CD4-positive, alpha-beta T cell treated with Interferon alpha-2 for 1 hour (primary cell): ENCODE measurements around the gene TRIM67.
A peak's percentile ranks its signal among the peaks of the same experiment; 100 is the strongest.

Experiments used
- DNase-seq, 2 donors: peaks; one replicate each; pipeline ENCODE4 v3.0.0-alpha.2; 2020 to 2022

The TRIM67 gene

DNA sequence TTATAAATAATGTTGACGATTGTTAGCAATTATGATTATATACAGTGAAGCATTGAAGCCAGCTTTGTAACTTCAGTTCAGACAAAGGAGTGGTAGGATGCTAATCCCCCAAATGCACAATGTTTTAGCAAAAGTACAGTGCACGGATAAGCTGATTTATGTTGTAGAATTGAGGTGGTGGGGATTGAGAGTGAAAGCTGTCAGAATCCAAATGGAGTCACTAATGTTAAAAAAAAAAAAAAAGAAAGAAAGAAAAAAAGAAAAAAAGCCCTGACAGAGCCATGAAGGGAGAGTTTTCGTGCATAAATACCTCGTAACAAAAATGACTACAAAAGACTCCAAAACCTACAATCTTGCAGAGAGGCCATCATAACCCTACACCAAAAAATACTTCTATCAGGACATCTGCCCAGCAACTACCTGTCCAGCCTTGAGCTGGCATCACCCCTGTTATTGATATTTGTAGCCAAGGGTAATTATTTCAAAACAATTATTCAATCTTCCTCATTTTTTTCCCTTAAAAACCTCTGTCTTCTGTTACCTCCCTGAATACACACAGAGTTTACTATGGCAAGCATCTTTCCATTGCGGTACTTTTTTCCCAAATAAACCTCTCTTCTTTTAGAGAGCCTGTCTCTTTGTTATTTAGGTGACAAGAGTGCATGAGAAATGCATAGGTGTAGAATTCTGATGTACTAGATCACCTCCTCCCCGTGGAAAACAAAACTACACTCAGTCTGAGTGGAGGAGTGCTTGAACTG is 2.5 kb upstream of the TRIM67 start:
- DNase-seq = no peak

DNA sequence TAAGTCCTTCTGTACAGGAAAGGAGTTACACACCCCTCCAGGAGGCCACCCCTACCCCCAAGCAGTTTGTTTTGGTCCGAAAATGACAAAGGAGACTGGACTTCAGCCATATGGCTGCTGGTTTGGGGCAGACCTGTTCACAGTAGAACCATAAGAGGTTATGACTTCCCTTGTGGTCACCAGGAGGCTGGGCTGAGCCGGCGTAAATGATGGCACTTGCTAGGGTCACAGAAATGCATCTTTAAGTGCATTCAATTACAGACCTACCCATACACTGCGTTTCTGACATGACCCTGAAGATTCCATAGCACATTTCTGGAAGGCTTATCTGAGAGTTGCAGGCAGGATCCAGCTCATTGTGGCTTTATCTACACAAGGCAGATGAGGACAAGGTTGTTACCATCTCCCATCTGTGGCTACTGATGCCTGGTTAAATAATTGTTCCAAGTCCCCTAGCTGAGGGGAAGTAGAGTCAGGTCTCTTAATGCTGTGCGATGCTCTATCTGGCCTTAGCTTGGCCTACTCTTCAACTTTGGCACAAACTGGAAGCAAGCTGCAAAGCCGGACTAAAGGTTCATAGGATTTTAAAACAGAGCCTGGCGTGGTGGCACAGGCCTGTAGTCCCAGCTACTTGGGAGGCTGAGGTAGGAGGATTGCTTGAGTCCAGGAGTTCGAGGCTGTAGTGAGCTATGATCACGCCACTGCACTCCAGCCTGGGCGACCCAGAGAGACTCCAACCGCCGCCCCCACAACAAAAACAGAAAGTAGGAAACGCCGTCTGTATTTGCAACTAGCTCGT is 1.7 kb upstream of the TRIM67 start:
- DNase-seq = no peak

DNA sequence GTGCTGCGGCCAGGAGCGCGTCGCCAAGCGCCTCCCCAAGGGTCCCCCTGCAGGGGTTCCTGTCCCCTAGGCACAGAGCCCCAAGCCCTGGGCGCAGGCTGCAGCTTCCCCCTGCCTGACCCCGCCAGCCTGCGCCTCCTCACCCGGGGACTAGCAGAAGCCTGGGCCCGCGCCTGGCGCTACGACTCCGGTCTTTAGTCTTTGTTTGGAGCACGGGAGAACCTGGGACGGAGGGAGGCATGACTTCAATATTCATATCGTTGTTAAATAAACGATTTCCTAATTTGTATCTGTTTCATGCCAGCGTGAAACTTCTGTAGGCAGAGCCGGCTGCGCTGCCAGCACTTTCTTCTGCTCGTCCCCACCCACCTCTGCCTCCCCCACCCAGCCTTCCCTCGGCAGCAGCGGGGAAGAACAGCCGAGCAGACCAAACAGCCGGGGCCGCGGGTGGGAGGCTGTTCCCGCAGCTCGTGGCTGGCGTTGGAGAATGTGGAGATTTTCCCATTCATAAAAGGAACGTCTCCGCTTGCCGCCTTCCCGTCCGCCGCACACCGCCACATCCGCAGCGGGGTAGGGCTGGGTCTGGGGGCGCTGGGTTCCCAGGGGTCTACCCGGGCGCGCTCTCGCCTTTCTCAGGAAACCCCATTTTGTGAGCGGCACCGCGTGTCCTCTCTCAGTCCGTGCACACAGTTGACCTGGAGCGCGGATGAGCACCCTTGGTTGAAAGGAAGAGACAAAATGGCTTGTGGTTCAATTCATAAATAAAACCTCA is 777 bp upstream of the TRIM67 start:
- DNase-seq = no peak

DNA sequence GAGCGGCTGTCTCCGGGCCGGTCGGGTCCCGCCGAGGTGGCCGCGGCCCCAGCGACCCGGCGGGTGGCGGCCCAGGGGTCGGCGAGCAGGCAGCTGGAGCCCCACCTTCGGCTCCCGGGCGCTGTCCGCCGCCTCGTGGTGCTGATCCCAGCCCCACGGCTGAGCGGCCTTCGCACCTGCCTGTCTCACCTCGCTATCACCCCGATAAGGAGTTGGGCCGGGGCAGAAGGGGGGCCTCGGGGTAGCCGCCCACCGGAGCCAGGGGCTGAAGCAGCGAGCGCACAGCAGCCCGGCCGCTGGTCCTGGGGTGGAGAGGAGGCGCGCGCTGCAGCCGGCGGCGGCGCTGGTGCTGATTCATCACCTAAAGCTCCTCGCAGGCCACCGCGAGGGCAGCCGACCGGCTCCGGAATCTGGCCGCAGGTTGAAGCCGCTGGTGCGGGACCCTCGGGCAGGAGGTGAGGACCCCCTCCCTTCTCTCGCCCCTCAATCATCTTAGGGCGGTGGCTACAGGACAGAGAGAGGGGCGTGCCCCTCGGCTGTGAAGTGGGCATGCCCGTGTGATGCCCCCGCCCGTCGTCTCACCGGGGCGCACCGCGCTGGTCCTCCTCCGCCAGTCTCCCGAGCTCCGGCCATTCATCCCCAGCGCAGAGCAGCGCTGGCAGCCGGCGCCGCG is 575 bp downstream of the TRIM67 start:
- peak in 1 of 2 donors; percentile 15 for DNase-seq

DNA sequence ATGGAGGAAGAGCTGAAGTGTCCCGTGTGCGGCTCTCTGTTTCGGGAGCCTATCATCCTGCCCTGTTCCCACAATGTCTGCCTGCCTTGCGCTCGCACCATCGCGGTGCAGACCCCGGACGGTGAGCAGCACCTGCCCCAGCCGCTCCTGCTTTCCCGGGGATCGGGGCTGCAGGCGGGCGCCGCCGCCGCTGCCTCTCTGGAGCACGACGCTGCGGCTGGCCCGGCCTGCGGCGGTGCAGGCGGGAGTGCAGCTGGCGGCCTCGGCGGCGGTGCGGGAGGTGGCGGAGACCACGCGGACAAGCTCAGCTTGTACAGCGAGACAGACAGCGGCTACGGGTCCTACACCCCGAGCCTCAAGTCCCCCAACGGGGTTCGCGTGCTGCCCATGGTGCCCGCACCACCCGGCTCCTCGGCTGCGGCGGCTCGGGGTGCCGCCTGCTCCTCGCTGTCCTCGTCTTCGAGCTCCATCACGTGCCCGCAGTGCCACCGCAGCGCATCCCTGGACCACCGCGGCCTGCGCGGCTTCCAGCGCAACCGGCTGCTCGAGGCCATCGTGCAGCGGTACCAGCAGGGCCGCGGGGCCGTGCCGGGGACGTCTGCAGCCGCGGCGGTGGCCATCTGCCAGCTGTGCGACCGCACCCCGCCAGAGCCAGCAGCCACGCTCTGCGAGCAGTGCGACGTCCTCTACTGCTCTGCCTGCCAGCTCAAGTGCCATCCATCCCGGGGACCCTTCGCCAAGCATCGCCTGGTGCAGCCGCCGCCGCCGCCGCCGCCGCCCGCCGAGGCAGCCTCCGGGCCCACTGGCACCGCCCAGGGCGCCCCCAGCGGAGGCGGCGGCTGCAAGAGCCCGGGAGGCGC is 1.3 kb downstream of the TRIM67 start:
- DNase-seq = no peak

DNA sequence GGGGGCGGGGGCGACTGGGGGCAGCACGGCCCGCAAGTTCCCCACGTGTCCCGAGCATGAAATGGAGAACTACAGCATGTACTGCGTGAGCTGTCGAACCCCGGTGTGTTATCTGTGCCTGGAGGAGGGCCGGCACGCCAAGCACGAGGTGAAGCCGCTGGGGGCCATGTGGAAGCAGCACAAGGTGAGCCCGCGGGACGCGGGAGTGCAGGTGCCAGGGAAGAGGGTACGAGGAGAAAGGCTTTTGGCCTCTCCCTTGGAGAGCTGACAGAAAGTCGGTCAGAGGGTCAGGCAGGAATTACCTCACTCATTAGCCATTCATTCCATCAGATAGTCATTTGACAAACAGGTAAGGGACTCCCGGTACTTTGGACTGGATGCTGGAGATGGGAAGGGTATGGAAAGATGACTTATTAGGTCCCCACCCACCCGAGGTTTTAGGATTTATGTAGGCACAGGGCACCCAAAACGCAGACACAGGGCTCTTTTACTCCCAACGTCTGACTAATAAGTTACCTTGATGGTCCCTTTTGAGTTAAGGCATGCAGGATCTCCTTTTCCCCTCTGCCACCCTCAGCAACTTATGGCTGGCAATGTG is 2.1 kb downstream of the TRIM67 start:
- DNase-seq = no peak

DNA sequence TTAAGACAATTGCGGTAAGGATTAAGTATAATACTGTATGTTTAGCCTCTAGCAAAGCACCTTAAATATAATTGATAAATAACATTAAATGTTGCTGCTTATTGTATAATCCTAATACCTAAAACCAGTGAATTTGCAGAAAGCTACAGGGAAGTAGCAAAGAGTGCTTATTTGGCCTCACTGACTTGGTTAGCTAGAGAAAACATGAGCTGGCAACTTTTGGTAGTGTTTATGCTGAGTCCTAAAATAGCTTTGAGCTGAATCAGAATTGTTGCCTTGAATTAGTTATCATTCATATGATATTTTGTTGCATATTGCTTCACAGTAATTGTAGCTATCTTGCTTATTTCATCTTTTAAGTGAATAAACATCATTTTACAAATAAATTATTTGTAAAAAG is 3.5 kb downstream of the TRIM67 start:
- DNase-seq = no peak

DNA sequence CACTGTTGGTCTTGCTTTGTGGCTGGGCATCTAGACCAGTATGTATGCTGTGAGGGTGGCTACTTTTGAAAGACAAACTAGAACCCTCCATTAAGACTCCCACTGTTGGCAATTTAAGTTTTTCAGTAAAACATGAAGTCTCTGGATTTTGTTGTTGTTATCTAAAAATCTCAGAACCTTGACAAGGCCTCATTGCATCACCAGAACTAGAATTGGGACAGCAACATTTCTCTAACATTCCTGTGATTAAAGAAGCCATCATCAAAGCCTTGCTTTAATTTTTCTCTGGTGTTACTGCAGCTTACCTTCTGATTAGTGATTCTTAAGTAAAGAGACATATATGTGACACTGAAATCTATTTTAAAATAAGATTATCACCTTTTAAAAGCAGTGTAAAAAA is 4.5 kb downstream of the TRIM67 start:
- DNase-seq = no peak

DNA sequence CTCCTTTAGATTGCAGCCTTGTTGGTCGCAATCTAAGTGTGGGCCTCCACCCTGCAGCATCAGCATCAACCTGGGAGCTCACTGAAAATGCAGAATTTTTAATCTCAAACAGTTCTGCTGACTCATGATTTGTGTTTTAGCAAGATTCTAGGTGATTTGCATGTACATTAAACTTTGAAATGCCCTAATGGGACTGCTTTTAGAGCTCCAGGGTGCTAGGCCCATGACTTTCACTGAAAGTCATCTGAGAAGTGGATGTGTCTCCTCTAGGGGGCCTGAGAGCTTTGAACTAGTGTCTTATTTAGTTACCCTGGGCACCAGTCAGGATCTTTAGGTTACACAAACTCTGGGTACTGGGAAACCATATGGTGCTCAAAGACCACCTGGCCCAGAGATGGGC is 9.0 kb downstream of the TRIM67 start:
- DNase-seq = no peak

DNA sequence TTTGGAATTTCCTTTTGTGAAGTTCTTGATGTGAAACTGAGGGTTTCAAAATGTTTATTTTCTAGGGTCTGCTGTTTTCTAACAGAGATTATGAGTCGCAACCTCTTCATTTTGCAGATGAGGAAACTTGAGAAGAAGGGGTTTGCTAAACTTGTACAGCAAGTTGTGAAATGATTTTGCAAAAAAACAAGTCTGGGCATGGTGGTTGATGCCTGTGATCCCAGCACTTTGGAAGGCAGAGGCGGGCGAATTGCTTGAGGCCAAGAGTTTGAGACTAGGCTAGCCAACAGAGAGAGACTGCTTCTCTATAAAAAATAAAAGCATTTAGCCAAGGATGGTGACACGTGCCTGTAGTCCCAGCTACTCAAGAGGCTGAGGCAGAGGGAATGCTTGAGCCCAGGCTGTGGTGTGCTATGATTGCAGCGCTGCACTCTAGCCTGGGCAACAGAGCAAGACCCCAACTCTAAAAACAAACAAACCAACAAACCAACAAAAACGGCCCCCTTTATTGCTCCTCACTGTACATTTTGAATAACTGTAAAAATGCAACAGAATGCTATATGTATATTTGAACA is 9.9 kb downstream of the TRIM67 start:
- DNase-seq = no peak

DNA sequence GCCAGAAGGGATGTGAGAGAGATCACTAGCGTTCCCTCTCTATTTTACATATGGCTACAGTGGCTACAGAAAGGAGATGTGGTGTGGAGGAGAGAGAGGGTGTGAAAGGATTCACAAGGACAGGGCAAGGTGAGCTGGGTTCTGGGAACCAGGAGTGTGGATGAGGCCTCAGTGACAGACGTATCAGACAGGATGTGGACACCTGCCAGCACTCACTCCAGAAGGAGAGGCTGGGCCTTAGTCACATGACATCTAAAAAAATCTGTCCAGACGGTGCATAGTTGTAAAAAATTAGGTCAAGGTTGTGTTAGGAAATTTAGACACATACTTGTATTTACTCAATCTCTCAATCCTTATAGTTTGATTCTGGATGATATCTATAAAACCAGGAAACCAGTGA is 10.6 kb downstream of the TRIM67 start:
- DNase-seq = no peak

DNA sequence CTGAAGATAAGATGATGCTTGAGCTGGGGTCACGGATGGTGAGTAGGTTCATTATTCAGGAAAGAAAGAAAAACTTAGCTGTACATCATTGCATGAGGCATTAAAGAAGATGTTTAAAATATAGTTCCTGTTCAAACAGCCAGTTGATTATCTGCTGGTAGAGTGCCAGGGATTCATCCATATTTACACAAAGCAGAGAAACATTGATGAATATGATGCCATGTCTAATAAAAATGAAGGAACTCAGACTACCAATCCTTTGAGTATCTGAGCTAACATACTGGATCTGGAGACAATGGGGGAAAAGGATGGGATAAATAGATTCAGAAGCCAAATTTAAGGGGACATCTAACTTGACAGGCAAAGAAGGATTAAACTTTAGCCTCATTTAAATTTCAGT is 14.6 kb downstream of the TRIM67 start:
- DNase-seq = no peak

DNA sequence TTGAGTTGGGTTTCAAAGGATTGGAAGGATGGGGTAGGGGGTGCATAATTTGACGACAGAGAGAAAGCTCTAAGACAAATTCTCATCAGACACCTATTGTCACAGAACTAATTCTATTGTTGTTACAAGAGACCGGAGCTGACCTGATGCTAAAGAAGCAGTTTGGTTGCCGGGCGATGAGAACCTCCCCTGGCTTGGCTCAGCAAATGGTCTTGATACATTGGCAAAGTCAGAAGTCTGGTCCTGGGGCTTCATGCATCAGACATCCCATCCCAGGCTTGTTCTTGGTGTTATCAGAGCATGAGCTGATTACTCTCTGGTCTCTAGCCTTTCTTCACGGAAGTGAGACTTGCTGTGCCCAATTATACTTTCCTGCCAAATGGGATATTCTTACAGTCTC is 15.4 kb downstream of the TRIM67 start:
- DNase-seq = no peak

DNA sequence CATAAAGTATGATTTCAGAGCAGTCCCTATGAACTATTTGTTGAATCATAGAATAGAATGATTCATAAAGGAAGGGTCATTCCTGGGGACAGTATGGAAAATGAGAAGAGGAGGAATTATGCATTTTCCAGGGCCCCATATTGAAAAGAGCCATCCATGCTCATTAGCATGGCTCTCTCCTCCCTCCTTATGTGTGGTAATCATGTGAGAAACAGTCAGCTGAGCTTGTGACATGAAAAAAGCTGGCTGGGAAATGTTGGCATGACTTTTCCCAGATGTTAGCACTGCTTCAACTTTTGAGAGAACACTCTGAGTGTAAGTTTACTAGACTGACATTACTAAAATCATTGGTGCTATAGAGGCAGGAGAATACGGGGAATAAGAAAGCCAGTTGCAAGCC is 16.1 kb downstream of the TRIM67 start:
- DNase-seq = no peak

DNA sequence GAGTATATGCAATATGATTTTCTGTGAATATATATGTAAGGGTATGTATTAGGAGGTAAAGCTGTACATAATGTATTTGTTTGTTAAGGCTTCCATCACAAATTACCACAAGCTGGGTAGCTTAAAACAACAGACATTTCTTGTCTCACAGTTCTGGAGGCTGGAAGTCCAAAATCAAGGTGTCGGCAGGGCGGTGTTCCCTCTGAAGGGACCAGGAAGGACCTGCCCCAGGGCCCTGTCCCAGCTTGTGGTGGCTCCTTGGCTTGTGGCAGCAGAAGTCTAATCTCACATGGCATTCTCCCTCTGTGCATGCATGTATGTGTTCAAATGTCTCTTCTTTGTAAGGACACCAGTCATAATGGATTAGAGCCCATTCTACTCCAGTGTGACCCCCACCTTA is 17.1 kb downstream of the TRIM67 start:
- DNase-seq = no peak

DNA sequence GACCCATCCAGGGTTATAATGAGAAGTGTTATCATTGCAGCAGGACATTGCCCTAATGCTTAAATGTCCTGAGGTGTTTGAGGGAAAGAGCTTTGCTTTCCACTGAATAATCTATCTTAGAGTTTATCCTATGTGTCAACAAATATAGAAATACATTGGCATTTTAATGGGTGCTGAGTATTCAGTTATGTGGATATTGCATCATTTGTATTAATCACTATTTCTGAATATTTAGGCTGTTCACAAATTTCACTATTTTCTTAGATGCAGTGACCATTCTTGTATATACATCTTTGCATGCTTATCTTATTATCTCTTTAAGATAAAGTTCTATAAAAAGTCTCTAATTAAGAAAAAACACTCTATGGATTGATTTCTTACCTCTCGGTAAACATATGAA is 18.2 kb downstream of the TRIM67 start:
- DNase-seq = no peak

DNA sequence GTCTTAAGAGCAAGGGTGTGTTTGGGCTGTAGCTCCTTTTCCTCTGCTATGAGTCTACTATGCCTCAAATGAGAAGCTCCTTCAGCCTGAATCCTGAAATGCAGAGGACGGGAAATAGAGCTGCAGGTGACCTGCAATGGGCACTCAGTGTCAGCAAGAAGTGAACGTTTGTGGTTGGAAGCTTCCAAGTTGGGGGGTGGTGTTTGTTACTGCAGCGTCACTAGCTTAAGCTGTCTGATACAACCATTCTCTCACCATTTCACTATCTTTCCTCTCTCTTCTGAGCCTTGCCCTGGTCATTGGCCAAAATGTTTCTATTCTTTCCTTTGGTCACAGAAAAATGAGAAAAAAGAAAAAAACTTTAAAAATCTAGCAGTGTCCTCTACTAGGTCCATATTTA is 19.4 kb downstream of the TRIM67 start:
- no peak for DNase-seq

DNA sequence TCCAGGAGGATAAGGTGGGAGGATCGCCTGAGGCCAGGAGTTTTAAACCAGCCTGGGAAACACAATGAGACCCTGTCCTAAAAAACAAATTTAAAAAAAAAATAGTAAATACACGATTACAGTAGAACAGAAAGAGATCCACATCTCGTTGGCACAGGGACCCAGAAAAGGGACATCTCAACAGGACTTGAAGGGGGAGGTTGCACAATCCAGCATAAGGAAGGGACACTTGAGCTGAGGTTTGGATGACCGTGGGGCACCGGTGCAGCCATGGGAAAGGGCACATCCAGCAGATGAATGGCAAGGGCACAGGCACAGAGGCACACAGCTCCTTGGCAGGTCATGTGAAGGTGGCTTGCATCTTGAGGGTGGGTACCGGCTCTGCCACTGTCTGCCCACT is 20.5 kb downstream of the TRIM67 start:
- DNase-seq = no peak

DNA sequence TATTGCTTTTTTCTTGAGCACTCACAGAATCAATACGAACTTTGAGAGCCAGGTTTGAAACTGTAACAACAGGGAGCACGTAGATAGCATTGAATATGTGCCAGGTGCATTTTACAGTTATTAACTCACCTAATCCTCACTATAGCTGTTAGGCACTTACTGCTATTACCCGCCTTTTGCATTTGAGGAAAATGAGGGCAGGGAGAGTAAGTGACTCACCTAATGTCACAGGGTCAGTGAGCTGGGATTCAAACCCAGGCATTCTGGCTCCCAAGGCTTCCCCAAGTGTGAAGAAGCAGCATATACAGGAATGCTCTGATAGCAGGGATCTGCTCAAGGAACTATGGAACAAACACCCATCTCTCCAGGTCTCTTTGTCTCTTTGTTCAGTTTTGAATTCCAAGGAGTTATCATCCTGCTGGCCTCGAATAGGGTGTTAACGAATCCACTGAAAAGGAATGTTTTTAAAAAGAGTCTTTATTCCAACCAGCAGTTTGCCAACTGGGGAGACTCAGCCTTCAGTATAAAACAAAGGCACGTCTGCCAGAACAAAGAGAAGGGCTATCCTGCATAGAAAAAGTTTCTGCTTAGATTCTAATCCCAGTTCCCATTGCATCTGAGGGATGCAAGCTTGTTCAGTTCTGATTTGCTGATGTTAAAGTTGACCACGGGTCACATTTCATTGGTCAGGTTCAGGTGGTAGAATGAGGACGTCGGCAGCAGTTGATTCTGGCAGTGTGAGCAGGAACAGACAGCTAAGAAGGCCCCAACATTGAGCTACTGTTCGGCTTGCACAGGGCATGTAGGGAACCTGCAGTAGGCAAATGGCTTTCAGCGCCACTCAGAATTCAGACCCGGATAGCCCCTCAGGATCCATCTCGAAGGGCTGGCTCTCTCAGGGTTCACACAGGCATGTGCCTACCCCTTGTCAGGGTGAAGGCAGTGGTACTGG is 22.1 kb downstream of the TRIM67 start:
- DNase-seq = no peak

DNA sequence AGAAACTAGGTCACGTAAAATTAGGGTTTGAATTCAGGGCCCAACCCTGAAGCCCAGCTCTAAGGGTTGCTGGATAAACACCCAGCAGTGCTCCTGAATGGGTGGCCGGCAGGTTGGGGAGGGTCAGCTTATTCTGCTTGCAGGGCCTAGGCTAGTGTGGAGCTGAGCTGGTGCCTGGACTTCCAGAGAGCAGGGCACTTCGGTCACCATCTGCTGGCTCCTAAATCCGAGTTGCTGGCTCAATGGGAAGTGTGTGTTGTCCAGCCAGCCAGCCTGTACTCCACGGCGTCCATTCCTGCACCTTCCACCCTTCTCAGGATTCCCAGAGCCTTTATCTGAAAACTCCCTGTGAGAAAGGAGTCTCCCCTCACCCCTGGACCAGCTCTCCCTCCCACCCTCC is 23.0 kb downstream of the TRIM67 start:
- DNase-seq = no peak
